GM20431 (cell line): ENCODE data around the gene COG2.
"Not testable (repeated sequence)": the region's sequence is repeated elsewhere in the genome, so short reads cannot be mapped to it uniquely, and the experiment has no call there.

Experiments used
- in situ Hi-C: fragments of 300-500 bp; cut with MseI, MboI; formaldehyde crosslinking; loops from one replicate; pipeline ENCODE4 v1.15.0; 2020; ENCODE audit warnings: low sequenced_read_pairs; ENCODE audit not compliant: unreplicated experiment

COG2 gene

DNA sequence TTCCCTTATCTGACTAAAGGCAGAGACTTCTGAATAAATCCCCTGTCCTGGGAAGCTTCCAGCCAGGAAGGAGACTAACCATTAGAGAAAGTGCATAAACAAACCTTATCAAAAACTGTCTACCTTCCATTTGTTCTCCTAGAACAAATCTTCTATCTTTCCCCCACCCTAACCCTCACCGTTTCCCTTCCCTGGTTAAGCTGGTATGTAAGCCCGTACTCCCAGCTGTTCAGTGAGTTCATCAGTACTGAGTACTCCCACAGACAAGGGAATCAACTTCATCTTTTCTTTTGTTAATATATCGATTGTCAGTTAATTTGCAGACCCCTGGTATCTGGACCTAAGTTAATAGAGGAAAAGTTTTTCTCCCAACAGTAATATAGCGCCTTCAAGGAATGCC is 20.1 kb upstream of the COG2 start:
- in situ Hi-C loops: no loop called here

- in situ Hi-C loops: no loop called here
Measured at GRCh38 chr1:230624097-230624713, 18.1 kb upstream of the COG2 start.

- in situ Hi-C loops: no loop called here
Measured at GRCh38 chr1:230626232-230626631, 16.0 kb upstream of the COG2 start.

- in situ Hi-C loops: no loop called here
Measured at GRCh38 chr1:230627767-230628166, 14.5 kb upstream of the COG2 start.

DNA sequence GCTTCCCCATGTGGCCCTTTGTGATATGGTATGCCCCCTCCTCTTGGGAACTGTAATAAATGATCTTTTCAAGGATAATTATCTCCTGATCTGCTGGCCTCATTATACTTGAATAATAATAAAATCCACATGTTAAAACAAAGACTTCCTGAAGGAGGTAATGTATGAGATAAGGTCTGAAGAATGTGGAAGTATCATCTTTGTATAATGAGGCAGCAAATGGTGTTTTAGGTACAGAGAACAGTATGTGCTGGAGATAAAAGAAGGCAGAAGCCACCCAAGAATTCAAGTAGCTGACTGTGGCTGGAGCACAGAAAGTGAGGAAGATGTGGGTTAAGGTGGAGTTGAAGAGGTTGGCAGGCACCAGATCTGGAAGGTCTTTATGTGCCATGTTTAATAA is 12.8 kb upstream of the COG2 start:
- in situ Hi-C loops: no loop called here

GRCh38 chr1:230631477-230631876 is 10.8 kb upstream of the COG2 start:
- in situ Hi-C loops: no loop called here

- in situ Hi-C loops: no loop called here
Measured at GRCh38 chr1:230632273-230632873, 9.9 kb upstream of the COG2 start.

GRCh38 chr1:230633469-230633868 is 8.8 kb upstream of the COG2 start:
- in situ Hi-C loops: no loop called here

- in situ Hi-C loops: no loop called here
Measured at GRCh38 chr1:230634384-230634783, 7.9 kb upstream of the COG2 start.

DNA sequence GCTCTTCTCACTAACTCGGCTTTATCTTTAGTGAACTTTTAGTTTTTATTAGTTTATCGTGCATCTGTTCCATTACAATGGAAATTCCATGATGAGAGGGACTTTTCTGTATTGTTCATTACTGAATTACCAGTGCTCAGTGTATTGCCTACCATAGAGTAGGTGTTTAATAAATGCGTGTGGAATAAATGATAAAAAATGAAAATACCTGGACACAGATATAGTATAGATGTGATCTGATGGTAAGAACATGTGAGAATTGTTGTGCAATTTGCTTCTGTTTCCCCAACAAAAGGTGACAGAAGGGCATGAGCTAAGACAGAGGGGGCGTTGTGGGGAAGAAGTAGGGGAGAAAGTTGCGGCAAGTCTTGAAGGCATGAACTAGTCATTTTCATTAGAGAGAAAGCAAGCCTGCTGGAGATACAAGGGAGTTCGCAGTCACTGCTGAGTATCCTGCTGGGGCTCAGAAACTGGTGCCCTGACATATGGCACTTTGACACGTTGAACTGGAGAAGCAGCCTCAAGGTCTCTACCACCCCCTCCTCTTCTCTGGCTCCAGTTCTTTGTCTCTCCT is 5.6 kb upstream of the COG2 start:
- in situ Hi-C loops: no loop called here

GRCh38 chr1:230639714-230640209 is 2.5 kb upstream of the COG2 start:
- in situ Hi-C loops: no loop called here

DNA sequence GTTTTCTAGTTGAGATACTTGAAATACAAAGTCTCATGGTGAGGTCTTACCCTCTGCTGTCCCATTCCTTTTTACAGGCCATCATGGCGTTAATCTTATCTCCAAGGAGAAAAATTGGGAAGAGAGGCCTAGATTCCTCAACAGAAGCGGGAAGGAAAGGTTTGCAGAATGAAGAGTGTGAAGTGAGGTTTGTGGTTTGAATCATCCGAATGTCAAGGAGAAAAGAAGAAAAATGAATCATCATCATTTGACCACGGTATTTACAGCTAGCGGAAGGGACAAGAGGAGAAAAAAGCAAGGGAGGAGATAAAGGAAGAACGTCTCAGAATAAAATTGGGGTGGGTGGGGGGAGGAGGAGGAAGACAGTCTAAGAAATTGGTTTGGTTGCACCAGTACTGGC is 935 bp upstream of the COG2 start:
- in situ Hi-C loops: no loop called here

- in situ Hi-C loops: no loop called here
Measured at GRCh38 chr1:230641900-230642262, 400 bp upstream of the COG2 start.

GRCh38 chr1:230643908-230644307 is 1.6 kb downstream of the COG2 start:
- in situ Hi-C loops: no loop called here

DNA sequence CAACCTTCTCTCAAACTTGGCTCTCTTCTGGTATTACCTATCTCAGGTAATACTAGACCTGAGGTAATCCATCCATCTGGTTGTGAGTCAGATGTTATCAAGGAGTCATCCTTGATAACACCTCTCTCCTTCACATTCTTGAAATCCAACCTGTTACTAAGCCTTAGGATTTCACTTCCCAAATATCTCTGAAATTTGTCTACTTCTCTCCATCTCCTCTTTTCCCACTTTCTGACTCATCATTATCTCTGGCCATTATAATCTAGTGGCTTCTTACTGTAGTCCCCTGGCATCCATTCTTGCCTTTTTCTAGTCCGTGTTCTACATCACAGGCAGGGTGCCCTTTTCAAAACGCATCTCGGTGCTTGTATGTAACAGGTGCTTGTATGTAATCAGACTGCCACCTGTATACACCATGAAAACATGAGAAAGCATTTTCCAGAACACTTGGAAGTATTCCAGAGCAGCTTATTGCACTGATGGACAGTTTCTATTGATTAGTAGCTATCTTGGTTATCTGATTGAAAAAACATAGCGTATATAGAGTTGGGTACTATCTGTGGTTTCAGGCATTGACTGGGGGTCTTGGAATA is 4.5 kb downstream of the COG2 start:
- in situ Hi-C loops: no loop called here

DNA sequence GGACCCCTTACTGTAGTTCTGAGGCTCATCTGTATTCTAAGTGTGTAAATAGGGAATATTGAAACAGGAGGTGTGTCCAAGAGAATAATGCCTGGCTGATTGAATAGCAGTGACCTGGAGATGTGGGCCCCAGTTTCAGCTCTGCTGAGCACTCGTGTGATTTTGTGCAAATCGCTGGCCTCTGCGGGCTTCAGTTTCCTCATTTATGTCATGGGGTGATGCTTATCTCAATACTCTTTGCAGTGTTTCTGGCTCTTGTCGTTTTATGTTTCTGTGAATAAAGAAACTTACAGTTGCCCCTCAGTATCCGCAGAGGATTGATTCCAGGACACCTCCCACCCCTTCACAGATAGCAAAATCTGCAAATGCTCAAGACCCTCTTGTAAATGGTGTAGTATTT is 5.0 kb downstream of the COG2 start:
- in situ Hi-C loops: no loop called here

GRCh38 chr1:230648114-230648513 is 5.8 kb downstream of the COG2 start:
- in situ Hi-C loops: no loop called here

DNA sequence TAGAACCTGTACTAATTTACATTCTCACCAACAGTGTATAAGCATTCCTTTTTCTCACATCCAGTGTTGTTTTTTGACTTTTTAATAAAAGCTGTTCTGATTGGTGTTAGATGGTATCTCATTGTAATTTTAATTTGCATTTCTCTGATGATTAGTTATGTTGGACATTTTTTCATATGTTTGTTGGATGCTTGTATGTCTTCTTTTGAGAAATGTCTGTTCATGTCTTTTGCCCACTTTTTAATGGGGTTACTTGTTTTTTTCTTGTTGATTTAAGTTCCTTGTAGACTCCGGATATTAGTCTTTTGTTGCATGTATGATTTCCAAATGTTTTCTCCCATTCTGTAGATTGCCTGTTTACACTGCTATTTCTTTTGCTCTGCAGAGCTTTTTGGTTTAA is 8.0 kb downstream of the COG2 start:
- in situ Hi-C loops: no loop called here

- in situ Hi-C loops: no loop called here
Measured at GRCh38 chr1:230651235-230651634, 9.0 kb downstream of the COG2 start.

GRCh38 chr1:230656719-230657118 is 14.4 kb downstream of the COG2 start:
- in situ Hi-C loops: not testable (repeated sequence)

GRCh38 chr1:230658103-230658502 is 15.8 kb downstream of the COG2 start:
- in situ Hi-C loops: not testable (repeated sequence)
